Trophoblast cell (in vitro differentiated cells and primary cell): ENCODE data around the gene NRF1.

Experiments
- DNase-seq, 2 donors: peaks; one replicate each; pipeline ENCODE4 v3.0.0-alpha.2; 2016
- H2AFZ ChIP-seq: 2 replicates; pipeline ENCODE4 v1.6.1; 2013; ENCODE audit warnings: low read length, moderate library complexity, mild to moderate bottlenecking; ENCODE audit not compliant: insufficient read depth, poor library complexity
- H2AK5ac ChIP-seq: 2 replicates; pipeline ENCODE4 v1.6.1; 2013; ENCODE audit warnings: mild to moderate bottlenecking, low read length
- H2BK120ac ChIP-seq: 2 replicates; pipeline ENCODE4 v1.6.1; 2013; ENCODE audit warnings: low read length, mild to moderate bottlenecking, moderate library complexity; ENCODE audit not compliant: insufficient read depth, poor library complexity
- H2BK12ac ChIP-seq: 2 replicates; pipeline ENCODE4 v1.6.1; 2013; ENCODE audit warnings: mild to moderate bottlenecking, low read length, moderate library complexity
- H2BK5ac ChIP-seq: 2 replicates; pipeline ENCODE4 v1.6.1; 2013; ENCODE audit warnings: low read length, low read depth, moderate library complexity, mild to moderate bottlenecking; ENCODE audit not compliant: poor library complexity
- H3K14ac ChIP-seq: 2 replicates; pipeline ENCODE4 v1.6.1; 2013; ENCODE audit warnings: mild to moderate bottlenecking, low read length
- H3K18ac ChIP-seq: 2 replicates; pipeline ENCODE4 v1.6.1; 2013; ENCODE audit warnings: mild to moderate bottlenecking, low read length
- H3K23ac ChIP-seq: 2 replicates; pipeline ENCODE4 v1.6.1; 2013; ENCODE audit warnings: low read length
- H3K27ac ChIP-seq: 2 replicates; pipeline ENCODE4 v1.5.1; 2013; ENCODE audit warnings: low read depth, mild to moderate bottlenecking, inconsistent platforms, low read length, moderate library complexity
- H3K27me3 ChIP-seq: 2 replicates; pipeline ENCODE4 v1.6.1; 2013; ENCODE audit warnings: inconsistent platforms, mild to moderate bottlenecking, low read length, moderate library complexity; ENCODE audit not compliant: insufficient read depth
- H3K36me3 ChIP-seq, 2 experiments: 1 replicate in 1 of 2; 2 replicates in 1 of 2; pipeline ENCODE4 v1.6.1; 2013; ENCODE audit warnings: low read length in 2 of 2, mild to moderate bottlenecking in 2 of 2, moderate library complexity in 1 of 2; ENCODE audit not compliant: insufficient read depth in 2 of 2, control insufficient read depth in 1 of 2
- H3K4ac ChIP-seq: 2 replicates; pipeline ENCODE4 v1.6.1; 2013; ENCODE audit warnings: low read depth, mild to moderate bottlenecking, low read length, moderate library complexity
- H3K4me1 ChIP-seq, 2 experiments: 1 replicate in 1 of 2; 2 replicates in 1 of 2; pipeline ENCODE4 v1.6.1; 2013; ENCODE audit warnings: low read length in 2 of 2, mild to moderate bottlenecking in 2 of 2, moderate library complexity in 1 of 2; ENCODE audit not compliant: insufficient read depth in 2 of 2, control insufficient read depth in 1 of 2
- H3K4me2 ChIP-seq: 2 replicates; pipeline ENCODE4 v1.6.1; 2013; ENCODE audit warnings: inconsistent platforms, mild to moderate bottlenecking, low read length, moderate library complexity
- H3K4me3 ChIP-seq: 2 replicates; pipeline ENCODE4 v1.5.1; 2013; ENCODE audit warnings: mild to moderate bottlenecking, low read depth, low read length, inconsistent platforms
- H3K79me1 ChIP-seq: one replicate; pipeline ENCODE4 v1.6.1; 2013; ENCODE audit warnings: low read length
- H3K79me2 ChIP-seq: 2 replicates; pipeline ENCODE4 v1.6.1; 2013; ENCODE audit warnings: low read length, mild to moderate bottlenecking; ENCODE audit not compliant: control insufficient read depth, insufficient read depth, poor library complexity
- H3K9ac ChIP-seq: 2 replicates; pipeline ENCODE4 v1.6.1; 2013; ENCODE audit warnings: mild to moderate bottlenecking, low read length
- H3K9me3 ChIP-seq: 2 replicates; pipeline ENCODE4 v1.6.1; 2013; ENCODE audit warnings: low read depth, mild to moderate bottlenecking, control low read depth, inconsistent platforms, low read length; ENCODE audit not compliant: insufficient read depth
- H4K12ac ChIP-seq: 2 replicates; pipeline ENCODE4 v1.6.1; 2013; ENCODE audit warnings: low read depth, mild to moderate bottlenecking, low read length, moderate library complexity
- H4K8ac ChIP-seq: 2 replicates; pipeline ENCODE4 v1.6.1; 2013; ENCODE audit warnings: low read depth, mild to moderate bottlenecking, low read length, moderate library complexity
- H4K91ac ChIP-seq: one replicate; pipeline ENCODE4 v1.6.1; 2013; ENCODE audit warnings: low read depth, mild to moderate bottlenecking, low read length, moderate library complexity
- WGBS: extraction: QIAGEN DNeasy Blood & Tissue Kit; methylation state at CpG from one replicate; pipeline ENCODE4 v1.1.7; 2013; ENCODE audit warnings: missing lambda C conversion rate; ENCODE audit not compliant: insufficient read length, insufficient coverage; ENCODE audit errors: extremely low coverage; 5-methylcytosine and 5-hydroxymethylcytosine counted together

The NRF1 gene

GRCh38 chr7:129771928-129772479 is 160.5 kb downstream of the NRF1 start:
- Histone ChIP-seq H3K79me1 (no peaks in the 10 kb centered on the region), H3K79me2 (no peaks in the 10 kb centered on the region), H4K8ac (no peak overlapping the region), H3K36me3 (no peaks in the 10 kb centered on the region), H3K4me2 (no peak overlapping the region), H2BK12ac (no peak overlapping the region), H3K27ac (no peak overlapping the region), H3K4me1 (peaks cover 7 to 10% of the 10 kb centered on the region in 2 experiments), H3K27me3 (peaks cover 1% of the 10 kb centered on the region), H3K9me3 (peaks cover 3% of the 10 kb centered on the region), H2AFZ (no peak overlapping the region), H3K14ac (no peak overlapping the region), H2AK5ac (no peak overlapping the region), H3K4me3 (no peak overlapping the region), H2BK5ac (no peak overlapping the region), H3K18ac (no peak overlapping the region), H4K12ac (no peak overlapping the region), H3K4ac (no peak overlapping the region), H4K91ac (no peak overlapping the region), H3K23ac (no peak overlapping the region), H3K9ac (no peak overlapping the region), H2BK120ac (no peak overlapping the region)
- no peak for DNase-seq
- WGBS, result no CpG with 5 or more reads among the region's 18 CpGs

GRCh38 chr7:129772646-129773280 is 161.2 kb downstream of the NRF1 start:
- no peak overlapping the region for H2AFZ ChIP-seq
- H3K18ac ChIP-seq, result no peak overlapping the region
- H3K79me1 ChIP-seq, result no peaks in the 10 kb centered on the region
- H2AK5ac ChIP-seq, result no peak overlapping the region
- no peak overlapping the region for H3K23ac ChIP-seq
- peaks cover 9% of the 10 kb centered on the region for H3K27me3 ChIP-seq
- no CpG with 5 or more reads among the region's 15 CpGs for WGBS
- no peak for DNase-seq
- H2BK12ac ChIP-seq, result no peak overlapping the region
- H3K4me2 ChIP-seq, result no peak overlapping the region
- no peak overlapping the region for H3K9ac ChIP-seq
- peaks cover 7 to 10% of the 10 kb centered on the region in 2 experiments for H3K4me1 ChIP-seq
- H2BK5ac ChIP-seq, result no peak overlapping the region
- no peak overlapping the region for H3K14ac ChIP-seq
- H3K36me3 ChIP-seq, result no peaks in the 10 kb centered on the region
- H3K4me3 ChIP-seq, result no peak overlapping the region
- no peak overlapping the region for H3K27ac ChIP-seq
- H4K8ac ChIP-seq, result no peak overlapping the region
- H3K79me2 ChIP-seq, result no peaks in the 10 kb centered on the region
- no peak overlapping the region for H2BK120ac ChIP-seq
- no peak overlapping the region for H4K12ac ChIP-seq
- H3K4ac ChIP-seq, result no peak overlapping the region
- H4K91ac ChIP-seq, result no peak overlapping the region
- H3K9me3 ChIP-seq, result peaks cover 7% of the 10 kb centered on the region

- Histone ChIP-seq H3K18ac (no peak overlapping the region), H3K79me1 (no peaks in the 10 kb centered on the region), H3K4me2 (no peak overlapping the region), H2BK12ac (no peak overlapping the region), H4K91ac (no peak overlapping the region), H3K9me3 (peaks cover 9% of the 10 kb centered on the region), H3K14ac (no peak overlapping the region), H2AFZ (no peak overlapping the region), H3K4me3 (no peak overlapping the region), H3K4ac (no peak overlapping the region), H4K12ac (no peak overlapping the region), H4K8ac (no peak overlapping the region), H3K4me1 (peaks cover 7 to 10% of the 10 kb centered on the region in 2 experiments), H2BK120ac (no peak overlapping the region), H3K23ac (no peak overlapping the region), H3K79me2 (no peaks in the 10 kb centered on the region), H3K27ac (no peak overlapping the region), H3K27me3 (peaks cover 14% of the 10 kb centered on the region), H2BK5ac (no peak overlapping the region), H3K9ac (no peak overlapping the region), H3K36me3 (no peaks in the 10 kb centered on the region), H2AK5ac (no peak overlapping the region)
- no peak for DNase-seq
- WGBS, result no CpG with 5 or more reads among the region's 5 CpGs
Measured at GRCh38 chr7:129773328-129773731, 161.8 kb downstream of the NRF1 start.

- Histone ChIP-seq H3K4me3 (no peak overlapping the region), H3K4ac (no peak overlapping the region), H3K27ac (no peak overlapping the region), H3K9ac (no peak overlapping the region), H3K23ac (no peak overlapping the region), H4K8ac (no peak overlapping the region), H3K4me1 (peaks cover 12 to 15% of the 10 kb centered on the region in 2 experiments), H2BK5ac (no peak overlapping the region), H4K12ac (no peak overlapping the region), H3K79me2 (no peaks in the 10 kb centered on the region), H2BK12ac (no peak overlapping the region), H3K14ac (no peak overlapping the region), H2AFZ (no peak overlapping the region), H2AK5ac (no peak overlapping the region), H3K18ac (no peak overlapping the region), H4K91ac (no peak overlapping the region), H3K4me2 (no peak overlapping the region), H3K9me3 (peaks cover 9% of the 10 kb centered on the region), H3K27me3 (peaks cover 20% of the 10 kb centered on the region), H2BK120ac (no peak overlapping the region), H3K79me1 (no peaks in the 10 kb centered on the region), H3K36me3 (no peaks in the 10 kb centered on the region)
- DNase-seq, result no peak
- no CpG with 5 or more reads among the region's 3 CpGs for WGBS
Measured at GRCh38 chr7:129773871-129774270, 162.4 kb downstream of the NRF1 start.
